Activated B cell treated with CpG ODN at 0.5 μM for 24 hours (primary cell): Measurements from ENCODE around the gene TMED6. TPM values are rescaled to one million over a fixed set of nuclear protein-coding genes. Genes with fewer than 3 reads are reported as not detected.

Source experiments
- ATAC-seq: fragments of 200-7000 bp; cut with Tn5 transposase; one replicate; pipeline ENCODE4 v1.10.0; 2021; ENCODE audit warnings: low read depth, mild to moderate bottlenecking, moderate library complexity
- CTCF ChIA-PET: fragments of 350-600 bp; sonication (Branson Sonifier 250); formaldehyde crosslinking; loops from one replicate; lab custom pipeline; 2021; ENCODE audit warnings: antibody characterized with exemption; lab: Charles Lee
- POLR2A ChIA-PET: fragments of 350-600 bp; sonication (Branson Sonifier 250); formaldehyde crosslinking; loops from one replicate; lab custom pipeline; 2021; ENCODE audit warnings: antibody characterized with exemption; lab: Charles Lee
- DNase-seq: peaks from one replicate; pipeline ENCODE4 v3.0.0; 2022
- H3K27ac Mint-ChIP-seq: one replicate; pipeline ENCODE4 v1.8.0; 2020; ENCODE audit warnings: mixed read lengths
- H3K27me3 Mint-ChIP-seq: one replicate; pipeline ENCODE4 v1.8.0; 2021; ENCODE audit warnings: mixed read lengths
- H3K36me3 Mint-ChIP-seq: one replicate; pipeline ENCODE4 v1.8.0; 2021; ENCODE audit warnings: low read depth, mixed read lengths
- H3K4me1 Mint-ChIP-seq: one replicate; pipeline ENCODE4 v1.8.0; 2021; ENCODE audit warnings: mixed read lengths
- H3K4me3 Mint-ChIP-seq: one replicate; pipeline ENCODE4 v1.8.0; 2020; ENCODE audit warnings: mild to moderate bottlenecking, mixed read lengths
- H3K9me3 Mint-ChIP-seq: one replicate; pipeline ENCODE4 v1.8.0; 2020; ENCODE audit warnings: mixed read lengths
- intact Hi-C: fragments of 100-400 bp; cut with micrococcal nuclease; formaldehyde crosslinking; loops from one replicate; pipeline ENCODE4 v1.15.1; 2024
- total RNA-seq: library from RNA; stranded (reverse); gene quantifications from 2 replicates; pipeline ENCODE4 v1.2.3, GENCODE V29; 2022
- TF ChIP-seq, protein P1 (sequence below): fragments of 200-600 bp; IDR thresholded peaks from one replicate; pipeline ENCODE4 v1.8.0; 2022; ENCODE audit warnings: antibody characterized with exemption, mild to moderate bottlenecking

TMED6 gene
- total RNA-seq, 1 donor from 2014 or later: 2.0 TPM

DNA sequence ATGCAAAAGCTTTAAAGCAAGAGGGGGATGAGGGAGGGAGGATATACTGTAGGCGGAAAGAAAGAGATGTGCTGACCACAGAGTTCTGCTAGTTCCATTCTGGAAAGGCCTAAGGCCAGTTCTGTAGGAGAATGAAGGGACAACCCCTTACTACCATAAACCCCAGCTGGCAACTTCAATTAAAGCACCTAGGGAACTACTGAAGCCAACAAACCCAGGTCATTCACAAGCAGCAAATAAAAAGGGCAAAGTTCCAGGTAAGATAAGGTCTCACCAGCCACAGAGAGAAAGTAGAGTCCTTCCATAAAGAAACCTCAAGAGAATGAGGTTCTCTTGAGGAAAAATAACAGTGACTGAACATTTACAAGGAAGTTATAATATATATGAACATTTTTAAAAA lies 21.4 kb upstream of the TMED6 start:
- no peak overlapping the region for H3K4me3 Mint-ChIP-seq
- peaks cover 60% of the 10 kb centered on the region for H3K36me3 Mint-ChIP-seq
- TF ChIP-seq, protein P1, sequence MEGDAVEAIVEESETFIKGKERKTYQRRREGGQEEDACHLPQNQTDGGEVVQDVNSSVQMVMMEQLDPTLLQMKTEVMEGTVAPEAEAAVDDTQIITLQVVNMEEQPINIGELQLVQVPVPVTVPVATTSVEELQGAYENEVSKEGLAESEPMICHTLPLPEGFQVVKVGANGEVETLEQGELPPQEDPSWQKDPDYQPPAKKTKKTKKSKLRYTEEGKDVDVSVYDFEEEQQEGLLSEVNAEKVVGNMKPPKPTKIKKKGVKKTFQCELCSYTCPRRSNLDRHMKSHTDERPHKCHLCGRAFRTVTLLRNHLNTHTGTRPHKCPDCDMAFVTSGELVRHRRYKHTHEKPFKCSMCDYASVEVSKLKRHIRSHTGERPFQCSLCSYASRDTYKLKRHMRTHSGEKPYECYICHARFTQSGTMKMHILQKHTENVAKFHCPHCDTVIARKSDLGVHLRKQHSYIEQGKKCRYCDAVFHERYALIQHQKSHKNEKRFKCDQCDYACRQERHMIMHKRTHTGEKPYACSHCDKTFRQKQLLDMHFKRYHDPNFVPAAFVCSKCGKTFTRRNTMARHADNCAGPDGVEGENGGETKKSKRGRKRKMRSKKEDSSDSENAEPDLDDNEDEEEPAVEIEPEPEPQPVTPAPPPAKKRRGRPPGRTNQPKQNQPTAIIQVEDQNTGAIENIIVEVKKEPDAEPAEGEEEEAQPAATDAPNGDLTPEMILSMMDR: no peak
- ATAC-seq: no peak
- intact Hi-C loops: no loop called here
- H3K27ac Mint-ChIP-seq: peak overlapping the region; percentile 48
- H3K27me3 Mint-ChIP-seq: no peaks in the 10 kb centered on the region
- no peak for DNase-seq
- H3K9me3 Mint-ChIP-seq: no peaks in the 10 kb centered on the region
- H3K4me1 Mint-ChIP-seq: peaks cover 37% of the 10 kb centered on the region
- CTCF ChIA-PET: no interaction called here
- POLR2A ChIA-PET: no interaction called here

DNA sequence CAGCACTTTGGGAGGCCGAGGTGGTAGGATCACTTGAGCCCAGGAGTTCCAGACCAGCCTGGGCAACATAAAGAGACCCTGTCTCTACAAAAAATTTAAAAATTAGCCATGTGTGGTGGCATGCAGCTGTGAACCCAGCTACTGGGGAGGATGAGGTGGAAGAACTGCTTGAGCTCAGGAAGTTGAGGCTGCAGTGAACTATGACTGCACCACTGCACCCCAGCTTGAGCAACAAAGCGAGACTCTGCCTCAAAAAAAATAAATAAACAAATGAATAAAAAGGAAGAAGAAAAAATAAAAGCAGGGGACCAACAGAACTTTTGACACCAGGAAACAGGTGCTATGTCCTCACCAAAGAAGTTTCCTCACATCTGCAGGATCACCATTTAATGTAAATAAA lies 20.0 kb upstream of the TMED6 start:
- TF ChIP-seq, protein P1: no peak
- no peaks in the 10 kb centered on the region for H3K9me3 Mint-ChIP-seq
- peak; percentile 72 for ATAC-seq
- peak overlapping the region; percentile 52 for H3K4me3 Mint-ChIP-seq
- H3K27me3 Mint-ChIP-seq: no peaks in the 10 kb centered on the region
- no peak for DNase-seq
- CTCF ChIA-PET: no interaction called here
- intact Hi-C loops: loop anchor here (2.0 kb wide), 1 partner anchor 13 kb away; no protein-coding TSS in a partner anchor
- POLR2A ChIA-PET: interaction anchor here (0.7 to 1.0 kb wide), 4 partner anchors 9 to 212 kb away, joined by 3 to 5 read pairs (median 4); partner anchors contain the start of gene PDF
- peaks cover 36% of the 10 kb centered on the region for H3K4me1 Mint-ChIP-seq
- peak overlapping the region; percentile 85 for H3K27ac Mint-ChIP-seq
- H3K36me3 Mint-ChIP-seq: peaks cover 66% of the 10 kb centered on the region

DNA sequence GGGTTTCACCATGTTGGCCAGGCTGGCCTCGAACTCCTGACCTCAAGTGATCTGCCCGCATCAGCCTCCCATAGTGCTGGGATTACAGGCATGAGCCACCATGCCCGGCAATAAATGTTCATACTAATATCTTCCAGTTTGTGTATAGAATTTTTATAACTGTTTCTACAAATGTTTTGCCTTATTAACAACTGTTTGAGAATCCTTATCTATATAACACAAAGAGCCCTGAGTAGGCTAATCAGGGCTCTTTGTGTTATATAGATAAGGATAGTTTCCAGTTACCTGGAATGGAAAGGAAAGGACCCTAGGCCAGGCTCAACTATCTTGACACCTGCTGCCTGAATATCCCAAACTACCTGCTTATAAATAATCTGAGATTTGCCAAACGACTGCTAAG lies 17.3 kb upstream of the TMED6 start:
- no peak overlapping the region for H3K4me3 Mint-ChIP-seq
- ATAC-seq (no peak), DNase-seq (no peak)
- no peaks in the 10 kb centered on the region for H3K9me3 Mint-ChIP-seq
- peaks cover 79% of the 10 kb centered on the region for H3K36me3 Mint-ChIP-seq
- intact Hi-C loops: loop anchor here (1.0 kb wide), 1 partner anchor 8 kb away; no protein-coding TSS in a partner anchor
- H3K27me3 Mint-ChIP-seq: no peaks in the 10 kb centered on the region
- CTCF ChIA-PET: no interaction called here
- POLR2A ChIA-PET: no interaction called here
- peaks cover 35% of the 10 kb centered on the region for H3K4me1 Mint-ChIP-seq
- peak overlapping the region; percentile 59 for H3K27ac Mint-ChIP-seq
- TF ChIP-seq, protein P1: no peak

DNA sequence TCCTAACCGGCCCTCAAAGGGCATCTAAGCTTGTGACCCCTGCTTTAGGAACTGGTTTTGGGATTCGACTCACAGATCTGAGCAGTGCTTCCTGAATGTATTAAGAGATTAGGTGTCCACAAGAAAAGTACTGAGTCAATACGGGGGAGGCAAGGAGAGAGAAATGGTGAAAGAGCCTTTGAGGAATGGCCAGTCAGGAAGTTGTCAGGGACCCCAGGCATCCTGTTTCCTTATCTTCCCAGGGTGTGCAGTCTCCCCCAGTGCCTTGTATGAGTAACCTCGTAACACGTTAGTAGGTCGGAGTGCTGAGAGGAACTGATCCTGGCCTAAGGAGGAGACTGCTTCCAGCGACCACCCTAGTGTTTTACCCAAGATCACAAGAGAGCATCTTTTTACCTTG lies 16.4 kb upstream of the TMED6 start:
- intact Hi-C loops: no loop called here
- H3K9me3 Mint-ChIP-seq: no peaks in the 10 kb centered on the region
- TF ChIP-seq, protein P1: no peak
- ATAC-seq: no peak
- no peaks in the 10 kb centered on the region for H3K27me3 Mint-ChIP-seq
- POLR2A ChIA-PET: no interaction called here
- DNase-seq: no peak
- H3K4me1 Mint-ChIP-seq: peaks cover 27% of the 10 kb centered on the region
- no peak overlapping the region for H3K4me3 Mint-ChIP-seq
- peaks cover 84% of the 10 kb centered on the region for H3K36me3 Mint-ChIP-seq
- peak overlapping the region; percentile 1 for H3K27ac Mint-ChIP-seq
- CTCF ChIA-PET: no interaction called here

DNA sequence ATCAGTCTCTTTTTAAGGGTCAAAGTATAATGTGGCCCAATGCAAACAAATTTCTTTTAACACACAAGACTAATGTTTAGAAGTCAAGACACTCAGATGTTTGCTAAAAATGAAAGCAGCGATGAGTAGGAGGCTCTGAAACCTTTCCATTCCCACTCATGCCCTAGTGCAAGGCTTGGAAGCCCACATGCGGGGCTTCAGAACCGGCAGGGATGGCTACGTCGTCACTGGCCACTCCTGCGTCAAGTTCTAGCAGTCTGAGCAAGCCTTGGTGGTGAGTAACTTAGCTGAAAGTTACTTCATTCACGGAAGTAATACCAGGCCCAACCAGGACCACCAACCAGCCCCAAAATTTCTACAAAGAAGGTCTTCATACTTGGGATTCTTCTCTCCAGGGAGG lies 14.8 kb upstream of the TMED6 start:
- no peak overlapping the region for H3K27ac Mint-ChIP-seq
- H3K36me3 Mint-ChIP-seq: peaks cover 86% of the 10 kb centered on the region

More for the DNA sequence above, 14.8 kb upstream of the TMED6 start:
- TF ChIP-seq, protein P1: no peak
- POLR2A ChIA-PET: no interaction called here
- no peak for DNase-seq
- H3K4me3 Mint-ChIP-seq: no peak overlapping the region
- H3K4me1 Mint-ChIP-seq: peaks cover 12% of the 10 kb centered on the region
- intact Hi-C loops: no loop called here
- H3K27me3 Mint-ChIP-seq: no peaks in the 10 kb centered on the region
- CTCF ChIA-PET: no interaction called here
- no peak for ATAC-seq
- no peaks in the 10 kb centered on the region for H3K9me3 Mint-ChIP-seq
